Activated CD8-positive, alpha-beta memory T cell treated with anti-CD3 and anti-CD28 coated beads, Interleukin-2, amount 50 U/mL, for 1 hour (primary cell): ENCODE measurements around the gene CCKAR.

Experiments
- DNase-seq: peaks from one replicate; pipeline ENCODE4 v3.0.0-alpha.2; 2020; ENCODE audit errors: extremely low read depth

The CCKAR gene

DNA sequence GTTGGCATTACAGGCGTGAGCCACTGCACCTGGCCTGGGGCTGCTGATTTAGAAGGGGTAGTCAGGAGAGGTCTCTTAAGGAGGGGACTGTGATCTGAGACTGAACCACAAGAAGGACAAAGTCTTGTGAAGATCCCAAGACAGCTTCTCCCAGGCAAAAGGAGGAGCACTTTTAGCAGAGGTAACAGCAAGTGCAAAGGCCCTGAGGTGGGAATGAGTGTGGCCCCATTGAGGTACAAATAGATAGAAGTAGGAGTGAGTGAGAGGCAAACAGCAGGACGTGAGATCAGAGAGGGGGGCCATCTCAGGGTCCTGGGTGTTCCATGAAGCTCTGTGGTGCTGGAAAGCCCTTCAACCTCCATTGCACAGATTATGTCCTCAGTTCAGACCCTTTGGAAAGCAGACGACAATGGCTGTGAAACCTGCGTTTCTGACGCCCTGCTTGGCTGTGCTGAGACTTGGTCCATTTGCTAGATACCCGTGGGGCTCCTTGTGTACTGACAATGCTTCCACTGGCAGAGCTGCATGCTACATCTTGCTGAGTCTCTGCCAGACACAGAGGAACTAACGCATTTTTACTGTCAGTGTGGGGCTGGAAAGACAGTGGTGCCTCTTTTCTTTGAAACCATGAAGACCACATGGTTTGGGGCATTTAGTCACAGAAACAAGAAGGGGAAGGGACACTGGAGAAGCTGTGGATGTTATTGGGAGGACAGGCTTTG is 1.3 kb upstream of the CCKAR start:
- no peak for DNase-seq

DNA sequence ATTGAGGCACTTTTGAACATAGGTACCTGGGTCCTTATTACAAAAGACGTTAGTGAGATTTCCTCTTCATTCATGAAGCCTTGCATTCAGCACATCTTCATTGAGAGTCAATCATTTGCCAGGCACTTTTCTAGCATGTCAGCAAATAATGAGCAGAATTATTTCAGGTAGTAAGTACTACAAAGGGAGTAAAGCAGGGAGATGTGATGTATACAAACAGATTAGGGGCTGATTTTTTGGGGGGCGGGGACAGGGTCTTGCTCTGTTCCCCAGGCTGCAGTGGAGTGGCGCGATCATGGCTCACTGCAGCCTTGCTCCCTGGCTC is 638 bp upstream of the CCKAR start:
- no peak for DNase-seq

DNA sequence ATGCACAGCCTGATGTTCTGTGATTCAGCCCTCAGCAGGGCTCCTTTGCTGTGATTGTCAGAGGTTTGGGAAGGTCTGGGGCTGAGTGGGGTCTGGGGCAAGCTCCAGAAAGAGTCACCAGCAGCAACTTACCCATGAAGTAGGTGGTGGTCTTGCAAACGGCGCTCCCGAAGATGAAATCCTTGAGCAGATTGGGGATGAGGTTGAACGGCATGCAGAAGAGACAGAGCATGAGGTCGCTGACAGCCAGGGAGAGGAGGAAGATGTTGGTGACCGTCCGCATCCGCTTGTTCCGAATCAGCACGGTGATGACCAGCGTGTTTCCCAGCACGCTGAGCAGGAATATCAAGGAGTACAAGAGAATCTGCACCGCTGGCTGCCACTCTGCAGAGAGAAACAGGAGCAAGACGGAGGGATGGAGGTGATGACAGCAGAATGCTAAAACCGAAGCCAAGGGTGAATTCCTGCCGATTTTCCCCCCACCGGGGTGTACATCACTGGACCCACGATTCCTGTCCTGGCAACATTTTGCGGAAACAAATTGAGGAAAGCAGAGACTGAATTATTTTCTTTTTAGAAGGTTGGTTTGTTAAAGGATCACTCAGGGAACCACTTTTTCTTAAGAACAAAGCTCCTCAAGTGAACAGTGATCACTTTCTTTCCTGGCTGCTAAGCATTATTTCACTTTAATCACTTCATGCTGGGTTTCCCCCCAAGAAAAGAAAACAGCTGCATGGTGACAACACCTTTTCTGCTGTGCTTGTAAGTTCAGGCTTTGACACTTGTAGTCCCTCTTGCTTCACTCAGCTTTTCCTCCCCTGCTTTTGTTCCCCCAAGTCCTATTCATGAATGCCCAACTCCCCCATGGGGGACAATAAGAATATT is 941 bp downstream of the CCKAR start:
- no peak for DNase-seq

DNA sequence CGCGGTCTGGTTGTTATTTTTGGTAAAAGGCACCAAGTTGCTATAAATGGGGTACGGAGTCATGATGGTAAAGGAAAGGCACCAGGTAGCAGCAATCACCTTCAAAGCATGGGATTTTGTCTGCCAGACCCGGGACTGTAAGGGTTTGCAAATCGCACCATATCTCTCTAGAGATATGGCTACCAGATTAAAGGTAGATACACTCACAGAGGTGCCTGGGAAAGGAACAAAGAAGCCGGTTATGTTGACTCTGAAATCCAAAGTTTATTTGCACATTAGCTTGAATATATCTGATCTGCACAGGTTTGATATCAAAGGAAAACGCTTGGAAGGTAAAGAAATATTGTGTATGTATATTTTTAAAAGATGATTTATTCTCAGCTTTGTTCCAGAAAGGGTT is 4.6 kb downstream of the CCKAR start:
- no peak for DNase-seq

DNA sequence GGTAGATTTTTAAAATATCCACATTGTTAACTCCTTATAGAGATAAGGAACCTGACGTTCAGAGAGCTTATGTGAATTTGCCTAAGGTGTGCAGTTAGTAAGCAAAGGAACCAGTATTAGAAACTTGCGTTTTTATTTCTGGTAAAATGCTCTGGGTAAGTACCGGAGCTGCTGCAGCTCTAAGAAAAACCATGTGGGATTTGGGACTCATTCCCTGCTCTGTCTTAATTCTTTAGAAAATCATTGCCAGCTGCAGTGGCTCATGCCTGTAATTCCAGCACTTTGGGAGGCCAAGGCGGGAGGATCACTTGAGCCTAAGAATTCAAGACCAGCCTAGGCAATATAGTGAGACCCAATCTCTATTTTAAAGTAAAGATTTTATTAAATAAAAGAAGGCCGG is 5.8 kb downstream of the CCKAR start:
- DNase-seq = no peak

DNA sequence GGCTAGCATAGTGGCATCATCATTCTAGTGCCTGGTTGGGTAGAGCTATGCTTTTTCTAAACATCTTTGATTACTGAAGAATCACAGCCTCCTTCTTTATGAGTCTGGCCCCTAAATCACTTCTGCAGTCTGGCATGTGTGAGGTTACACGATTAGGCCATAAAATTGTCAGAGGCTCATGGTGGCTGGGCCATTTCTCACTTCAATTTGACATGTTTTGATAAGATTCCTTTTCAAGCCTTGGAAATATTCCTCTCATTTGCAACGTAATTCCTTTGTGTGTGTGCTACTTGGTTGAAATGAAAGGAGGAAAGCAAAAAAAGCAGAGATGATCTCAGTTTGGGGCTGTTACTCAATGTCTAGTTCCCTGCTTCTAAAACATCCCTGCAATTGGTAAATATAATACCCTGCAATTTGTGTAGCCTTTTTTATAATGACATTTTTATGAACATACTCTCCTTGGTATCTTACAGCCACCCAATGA is 6.2 kb downstream of the CCKAR start:
- no peak for DNase-seq

DNA sequence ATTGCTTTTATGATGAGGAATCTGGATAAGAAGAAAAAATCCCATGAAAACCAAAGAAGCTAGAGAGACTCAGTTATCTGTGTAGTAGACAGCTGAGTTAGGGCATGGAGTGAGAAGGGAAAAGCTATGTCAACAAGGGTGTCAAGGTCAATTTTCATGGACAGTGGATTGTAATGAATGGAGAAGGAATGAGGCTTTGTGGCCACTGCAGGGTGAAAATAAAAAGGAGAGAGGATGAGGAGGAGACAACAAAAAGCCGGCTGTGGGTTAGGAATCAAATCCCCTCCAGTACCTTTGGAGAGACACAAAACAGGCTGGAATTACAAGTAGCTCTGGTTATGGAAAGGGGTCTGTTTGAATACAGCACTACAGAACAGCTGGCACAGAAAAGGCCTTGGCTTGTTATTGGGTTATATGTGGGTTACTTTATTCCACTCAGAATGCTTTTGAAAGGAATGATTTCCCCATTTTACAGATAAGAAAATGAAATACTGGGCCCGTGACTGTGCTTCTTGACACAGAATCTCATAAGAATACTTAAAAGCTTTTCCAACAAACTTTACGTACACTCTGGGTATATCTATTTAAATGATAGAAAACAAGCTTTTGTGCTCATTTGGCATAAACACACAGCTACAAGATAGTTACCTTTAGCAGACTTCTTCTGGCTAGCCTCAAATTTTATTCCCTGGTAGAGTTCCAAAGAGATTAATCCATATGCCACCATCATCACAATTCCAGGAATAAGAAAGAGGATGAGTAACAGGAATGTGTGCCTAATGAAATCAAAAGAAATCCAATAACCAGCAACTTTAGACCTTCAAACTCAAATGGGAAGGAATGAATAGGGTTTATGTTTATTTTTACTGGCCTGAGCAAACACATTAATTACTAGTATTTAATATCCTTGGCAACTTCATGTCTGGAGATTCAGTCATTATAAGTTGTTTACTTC is 7.5 kb downstream of the CCKAR start:
- no peak for DNase-seq

DNA sequence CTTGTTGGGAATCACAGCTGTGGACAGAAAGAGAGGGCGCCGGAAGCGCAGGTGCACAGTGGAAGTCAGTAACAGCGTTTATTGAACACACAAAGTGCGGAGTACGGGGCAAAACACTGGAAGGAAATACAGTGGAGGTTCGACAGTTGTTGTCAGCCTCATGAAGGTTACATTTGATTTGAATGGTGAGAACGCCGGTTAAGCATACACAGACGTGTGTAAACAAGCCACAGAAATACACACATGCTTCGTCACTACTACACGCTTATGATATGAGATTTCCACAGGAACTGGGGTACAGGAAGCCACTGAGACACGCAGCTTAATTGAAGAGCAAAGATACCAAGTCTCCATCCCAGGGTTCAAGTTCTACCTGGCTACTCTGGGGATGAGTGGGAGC is 12.0 kb downstream of the CCKAR start:
- DNase-seq = no peak

DNA sequence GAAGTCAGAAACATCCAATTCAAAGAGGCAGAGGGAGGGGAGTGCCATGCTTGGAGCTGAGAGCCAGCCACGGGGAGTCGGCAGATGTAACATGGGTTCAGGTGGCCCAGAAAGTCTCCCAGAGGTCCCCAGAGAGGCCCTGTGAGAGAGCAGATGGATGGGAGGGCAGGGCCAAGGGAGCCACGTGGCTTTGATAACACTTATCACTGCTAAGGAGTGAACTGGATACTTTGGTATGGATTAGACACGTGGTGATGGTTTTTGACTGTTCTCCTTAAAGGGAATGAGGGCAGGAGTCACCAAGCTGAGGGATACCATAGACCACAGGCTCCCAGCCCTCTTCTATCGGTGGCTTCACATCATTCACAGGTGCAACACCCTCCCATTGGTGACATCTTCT is 13.7 kb downstream of the CCKAR start:
- no peak for DNase-seq

DNA sequence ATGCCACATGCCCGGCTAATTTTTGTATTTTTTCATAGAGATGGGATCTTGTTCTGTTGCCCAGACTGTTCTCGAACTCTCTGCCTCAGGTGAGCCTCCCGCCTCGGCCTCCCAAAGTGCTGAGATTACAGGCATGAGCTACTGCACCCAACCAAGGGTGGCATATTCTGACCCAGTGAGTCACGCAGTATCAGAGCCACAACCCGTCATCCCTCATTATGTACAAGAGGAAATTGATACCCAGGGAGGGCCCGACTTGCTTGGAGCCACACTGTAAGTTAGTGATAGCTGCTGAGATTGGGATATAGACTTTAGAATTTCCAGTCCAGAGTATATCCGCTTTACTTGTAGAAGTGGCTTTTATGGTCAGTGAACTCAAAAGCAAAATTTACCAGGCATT is 14.6 kb downstream of the CCKAR start:
- no peak for DNase-seq

DNA sequence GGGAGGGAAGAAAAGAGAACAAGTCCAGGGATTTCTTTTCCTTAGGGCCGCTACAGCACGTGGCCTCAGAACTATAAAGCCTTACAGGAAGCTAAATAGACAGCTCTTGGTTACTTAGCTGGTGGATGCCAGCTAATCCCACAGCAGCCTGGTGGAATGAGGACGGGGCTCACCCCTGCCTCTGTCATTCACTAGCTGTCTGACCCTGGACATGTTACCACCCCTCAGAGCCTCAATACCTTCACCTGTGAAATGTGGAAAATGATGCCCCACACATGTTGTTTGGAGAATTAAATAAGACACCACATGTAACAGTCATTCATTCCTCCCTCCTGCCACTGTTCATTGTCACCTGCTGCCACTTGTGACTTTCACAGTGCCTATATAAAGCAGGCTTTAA is 15.7 kb downstream of the CCKAR start:
- no peak for DNase-seq

DNA sequence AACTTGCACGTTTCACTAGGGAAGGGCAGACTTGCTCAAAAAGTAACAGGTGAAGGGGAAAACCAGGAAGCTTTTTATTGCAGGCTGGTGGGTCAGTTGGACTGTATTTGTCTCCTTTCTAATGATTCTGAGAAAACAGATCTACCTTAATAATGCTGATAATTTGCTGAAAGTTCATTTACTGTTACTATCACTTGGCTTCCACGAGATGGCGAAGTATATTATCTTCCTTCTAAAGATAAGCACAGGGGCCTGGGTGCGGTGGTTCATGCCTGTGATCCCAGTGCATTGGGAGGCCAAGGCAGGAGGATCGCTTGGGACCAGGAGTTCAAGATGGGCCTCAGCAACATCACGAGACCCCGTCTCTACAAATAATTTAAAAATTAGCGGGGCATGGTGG is 16.4 kb downstream of the CCKAR start:
- no peak for DNase-seq

DNA sequence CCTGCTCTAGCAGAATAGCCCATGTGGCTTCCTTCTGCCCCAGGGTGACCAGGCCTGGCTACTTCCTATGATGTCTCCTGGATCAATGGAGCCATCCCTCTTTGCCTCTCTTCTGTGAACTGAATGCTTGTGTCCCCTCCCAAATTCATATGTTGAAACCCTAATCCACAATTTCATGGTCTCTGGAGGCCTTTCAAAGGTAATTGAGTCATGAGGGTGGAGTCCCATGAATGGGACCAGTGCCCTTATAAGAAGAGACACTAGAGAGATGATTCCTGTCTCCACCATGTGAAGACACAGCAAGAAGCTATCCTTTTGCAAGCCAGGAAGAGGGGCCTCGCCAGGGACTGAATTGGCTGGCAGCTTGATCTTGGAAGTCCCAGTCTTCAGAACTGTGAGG is 18.4 kb downstream of the CCKAR start:
- DNase-seq = no peak

DNA sequence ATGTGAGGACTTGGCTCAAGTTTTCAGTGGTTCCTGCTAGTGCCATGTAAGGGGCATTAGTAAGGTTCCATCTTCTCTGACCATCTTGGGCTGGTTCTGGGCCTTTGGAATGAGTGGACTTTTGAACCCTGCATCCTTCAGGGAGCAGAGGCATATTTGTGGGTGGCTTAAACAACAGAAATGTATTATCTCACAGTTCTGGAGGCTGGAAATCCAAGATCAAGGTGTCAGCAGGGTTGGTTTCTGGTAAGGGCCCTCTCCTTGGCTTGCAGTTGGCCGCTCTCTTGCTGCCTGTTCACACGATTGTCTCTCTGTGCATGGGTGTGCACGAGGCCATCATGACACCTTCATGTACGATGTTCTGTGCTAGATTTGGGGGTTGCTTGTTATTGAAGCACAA is 21.3 kb downstream of the CCKAR start:
- no peak for DNase-seq

DNA sequence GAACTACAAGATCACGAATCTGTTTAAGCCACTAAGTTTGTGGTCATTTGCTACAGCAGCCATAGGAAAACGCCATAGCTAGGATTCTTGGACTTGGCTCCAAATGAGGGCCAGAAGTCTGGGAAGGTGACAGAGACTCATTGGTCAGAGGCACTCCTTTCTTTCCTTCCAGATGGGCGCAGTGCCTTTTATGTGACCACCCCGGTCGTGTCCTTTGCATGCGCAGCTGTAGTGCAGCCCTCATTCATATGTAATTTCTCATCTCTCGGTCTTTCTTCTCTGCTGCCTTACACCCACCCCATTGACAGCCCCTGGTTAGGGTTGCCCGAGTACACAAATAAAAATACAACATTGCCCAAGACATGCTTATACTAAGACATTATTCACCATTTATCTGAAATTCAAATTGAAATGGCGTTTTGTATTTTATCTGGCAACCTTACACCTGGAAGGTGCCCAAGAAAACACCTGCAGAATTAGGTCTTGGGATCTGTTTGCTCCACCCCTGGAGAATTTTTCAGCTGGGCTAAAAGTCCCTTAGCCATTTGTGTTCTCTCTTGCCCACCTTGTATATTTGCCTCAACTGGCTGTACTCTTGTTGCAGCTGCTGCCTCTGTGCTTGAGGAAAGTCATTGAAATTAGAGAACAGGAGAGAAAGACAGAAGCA is 21.9 kb downstream of the CCKAR start:
- DNase-seq = no peak

DNA sequence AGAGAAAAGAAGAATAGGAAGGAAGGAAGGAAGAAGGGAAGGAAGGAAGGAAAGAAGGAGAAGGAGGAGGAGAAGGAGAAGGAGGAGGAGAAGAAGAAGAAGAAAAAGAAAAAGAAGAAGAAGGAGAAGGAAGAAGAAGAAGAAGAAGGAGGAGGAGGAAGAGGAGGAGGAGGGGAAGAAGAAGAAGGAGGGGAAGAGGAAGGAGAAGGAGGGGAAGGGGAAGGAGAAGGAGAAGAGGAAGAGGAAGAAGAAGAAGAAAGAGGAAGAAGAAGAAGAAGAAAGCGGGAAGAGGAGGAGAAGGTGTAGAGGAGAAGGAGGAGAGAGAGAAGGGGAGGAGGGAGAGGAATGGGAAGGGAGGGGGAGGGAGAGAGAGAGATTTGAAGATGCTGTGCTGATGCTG is 22.6 kb downstream of the CCKAR start:
- no peak for DNase-seq

DNA sequence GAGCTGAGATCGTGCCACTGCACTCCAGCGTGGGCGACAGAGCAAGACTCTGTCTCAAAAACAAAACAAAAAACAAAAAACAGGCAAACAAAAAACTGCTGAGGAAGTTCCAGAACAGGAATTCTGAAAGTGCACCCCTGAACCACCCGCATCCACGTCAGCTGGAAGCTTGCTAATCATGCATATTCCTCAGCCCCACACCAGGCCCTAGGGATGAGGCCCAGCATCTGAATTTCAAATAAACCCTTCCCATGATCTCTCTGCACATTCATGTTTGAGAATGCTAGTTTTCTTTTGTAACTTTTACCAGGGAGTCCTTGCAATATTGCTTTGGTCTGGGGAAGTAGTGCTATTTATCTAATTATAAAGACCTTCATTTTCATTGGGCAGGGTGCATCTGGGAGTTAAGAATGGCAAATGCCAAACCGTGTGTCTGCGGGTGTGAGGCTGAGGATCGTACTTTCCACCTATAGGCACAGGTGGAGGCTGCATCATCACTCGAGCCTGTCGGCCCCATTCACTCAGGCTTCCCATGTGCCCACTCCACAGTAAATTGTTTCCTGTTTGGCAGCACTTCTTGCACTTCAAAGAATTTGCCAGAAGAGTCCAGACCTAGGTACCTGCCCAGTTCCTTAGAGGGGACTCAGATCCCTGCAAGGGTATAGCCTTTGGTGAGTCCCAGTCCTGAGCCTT is 23.6 kb downstream of the CCKAR start:
- no peak for DNase-seq

DNA sequence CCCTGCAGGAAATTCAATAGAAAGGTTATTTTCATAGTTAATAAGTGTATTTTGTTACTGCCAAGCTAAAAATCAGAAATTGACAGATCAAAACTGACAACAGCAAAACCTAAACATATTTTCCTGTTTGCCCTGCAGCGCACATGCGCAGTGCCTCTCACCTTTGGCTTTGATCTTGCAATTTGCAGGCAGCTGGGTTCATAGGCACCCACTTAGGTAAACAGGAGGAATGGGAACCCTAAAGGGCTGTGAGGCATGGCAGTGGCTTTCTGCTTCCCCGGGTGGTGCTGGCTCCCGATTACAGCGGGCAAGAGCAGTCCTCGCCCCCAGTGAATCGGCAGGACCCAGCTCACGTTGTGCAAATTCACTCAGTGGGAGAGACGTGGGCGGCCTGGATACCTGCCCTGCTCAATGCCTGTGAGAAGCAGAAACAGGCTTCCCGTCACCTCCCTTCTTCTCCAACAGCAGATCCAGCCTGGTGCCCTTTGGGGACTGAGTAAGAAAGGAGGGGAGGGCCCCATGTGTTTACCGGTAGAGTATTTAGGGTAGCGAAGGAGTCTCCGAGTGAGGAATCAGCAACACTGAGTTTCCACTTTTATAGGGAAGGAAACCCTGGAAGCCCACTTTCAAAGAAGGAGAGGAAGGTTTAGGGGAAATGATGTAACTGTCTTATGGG is 25.7 kb downstream of the CCKAR start:
- DNase-seq = no peak

DNA sequence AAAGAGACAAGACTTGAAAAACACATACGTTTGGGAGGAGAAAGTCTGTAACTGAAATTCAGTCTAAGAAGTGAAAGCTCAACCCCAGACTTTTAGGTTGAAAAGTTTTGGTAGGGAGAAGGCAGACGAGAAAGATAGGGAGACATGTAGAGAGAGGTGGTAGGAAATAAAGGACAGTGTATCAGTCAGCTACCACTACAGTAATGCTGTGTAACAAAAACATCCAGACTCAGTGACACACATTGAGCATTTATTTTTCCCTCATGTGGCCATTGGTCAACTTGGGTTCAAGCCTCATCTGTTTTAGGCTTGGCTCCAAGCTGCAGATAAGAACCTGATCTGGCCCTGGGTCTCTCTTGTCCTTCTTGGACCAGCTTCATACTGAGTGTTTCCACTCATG is 26.9 kb downstream of the CCKAR start:
- no peak for DNase-seq

DNA sequence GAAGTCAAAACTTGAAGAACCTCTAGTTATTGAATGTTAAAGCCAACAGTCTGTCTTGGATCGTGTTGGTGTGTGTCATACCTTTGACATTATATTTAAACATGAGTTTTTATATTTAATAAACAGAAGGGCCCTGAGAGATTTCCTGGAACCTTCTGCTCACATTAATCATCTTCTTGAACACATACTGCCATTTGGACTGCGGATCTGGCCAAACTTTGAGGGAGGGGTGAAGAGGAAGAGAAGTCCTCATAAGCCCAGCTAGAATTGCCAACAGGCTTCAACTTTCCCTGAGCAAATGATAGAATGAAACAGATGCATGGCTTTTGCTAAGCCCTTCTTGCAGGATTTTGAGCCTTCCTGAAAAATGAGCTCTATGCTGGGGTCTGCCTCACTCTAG is 27.4 kb downstream of the CCKAR start:
- no peak for DNase-seq
